Stimulated activated CD8-positive, alpha-beta memory T cell treated with anti-CD3 and anti-CD28 coated beads, Interleukin-15, amount 100 ng/mL, for 48 hours (primary cell): ENCODE measurements around the gene ASB6.
"Not testable (repeated sequence)": the region's sequence is repeated elsewhere in the genome, so short reads cannot be mapped to it uniquely, and the experiment has no call there.

ENCODE experiments used
- DNase-seq, 2 donors: peaks; one replicate each; pipeline ENCODE4 v3.0.0-alpha.2; 2020; ENCODE audit warnings: low read depth in 2 of 2

ASB6 gene

GRCh38 chr9:129667378-129667777, 25.4 kb upstream of the ASB6 start:
- no peak for DNase-seq

DNA sequence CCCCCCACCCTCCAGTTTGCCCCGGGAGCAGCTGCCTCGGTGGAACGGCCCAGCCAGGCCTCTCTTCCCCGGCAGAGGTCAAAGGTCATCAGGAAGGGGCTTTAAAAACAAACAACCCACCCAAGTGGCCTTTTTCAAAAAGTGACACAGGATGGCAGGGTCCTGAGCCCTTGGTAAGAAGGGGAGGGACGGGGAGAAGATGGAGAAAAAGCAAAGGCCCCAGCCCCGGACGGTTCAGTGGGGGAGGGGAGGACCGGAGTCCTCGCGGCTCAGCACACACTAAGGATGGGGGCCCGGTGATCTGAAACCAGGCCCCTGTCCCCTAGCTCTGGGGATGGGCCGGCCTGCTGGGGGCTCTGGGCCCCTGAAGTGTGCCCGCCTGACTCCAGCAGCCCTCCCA, 24.6 kb upstream of the ASB6 start:
- DNase-seq = no peak

- no peak for DNase-seq
These were observed 24.0 kb upstream of the ASB6 start for GRCh38 chr9:129665814-129666520.

- peak; percentile 12 to 32 for DNase-seq
These were observed 23.4 kb upstream of the ASB6 start, which contains the start of gene PRRX2 for GRCh38 chr9:129665389-129665775. Gene PRRX2, plus strand, starts transcription at chr9:129665647. Its CDS starts 221 bp downstream, at chr9:129665868.

- no peak for DNase-seq
These were observed 22.9 kb upstream of the ASB6 start for GRCh38 chr9:129664746-129665388.

GRCh38 chr9:129662239-129662638, 20.3 kb upstream of the ASB6 start:
- not testable (repeated sequence) for DNase-seq

DNA sequence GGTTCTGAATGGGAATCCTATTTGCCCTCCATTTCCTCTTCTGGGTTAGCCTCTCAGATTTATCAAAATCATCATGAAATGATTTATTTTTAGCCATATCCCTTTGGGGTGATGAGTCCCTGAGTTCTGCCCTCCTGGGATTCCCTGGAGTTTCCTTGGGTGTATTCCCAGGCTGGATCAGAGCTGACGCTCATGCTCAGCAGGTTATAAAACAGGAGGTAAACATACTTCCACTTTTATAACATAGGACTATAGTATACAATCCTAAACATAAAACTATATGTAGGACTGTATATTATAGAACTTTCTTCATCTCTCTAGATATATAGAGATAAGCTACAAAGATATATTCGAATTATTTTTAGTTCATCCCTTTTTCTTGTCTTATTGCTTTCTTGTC, 19.1 kb upstream of the ASB6 start:
- no peak for DNase-seq

GRCh38 chr9:129656795-129657390, 14.9 kb upstream of the ASB6 start:
- no peak for DNase-seq

GRCh38 chr9:129655696-129656095, 13.7 kb upstream of the ASB6 start:
- DNase-seq = no peak

GRCh38 chr9:129655154-129655553, 13.2 kb upstream of the ASB6 start:
- DNase-seq = no peak

GRCh38 chr9:129654554-129655040, 12.6 kb upstream of the ASB6 start:
- no peak for DNase-seq

DNA sequence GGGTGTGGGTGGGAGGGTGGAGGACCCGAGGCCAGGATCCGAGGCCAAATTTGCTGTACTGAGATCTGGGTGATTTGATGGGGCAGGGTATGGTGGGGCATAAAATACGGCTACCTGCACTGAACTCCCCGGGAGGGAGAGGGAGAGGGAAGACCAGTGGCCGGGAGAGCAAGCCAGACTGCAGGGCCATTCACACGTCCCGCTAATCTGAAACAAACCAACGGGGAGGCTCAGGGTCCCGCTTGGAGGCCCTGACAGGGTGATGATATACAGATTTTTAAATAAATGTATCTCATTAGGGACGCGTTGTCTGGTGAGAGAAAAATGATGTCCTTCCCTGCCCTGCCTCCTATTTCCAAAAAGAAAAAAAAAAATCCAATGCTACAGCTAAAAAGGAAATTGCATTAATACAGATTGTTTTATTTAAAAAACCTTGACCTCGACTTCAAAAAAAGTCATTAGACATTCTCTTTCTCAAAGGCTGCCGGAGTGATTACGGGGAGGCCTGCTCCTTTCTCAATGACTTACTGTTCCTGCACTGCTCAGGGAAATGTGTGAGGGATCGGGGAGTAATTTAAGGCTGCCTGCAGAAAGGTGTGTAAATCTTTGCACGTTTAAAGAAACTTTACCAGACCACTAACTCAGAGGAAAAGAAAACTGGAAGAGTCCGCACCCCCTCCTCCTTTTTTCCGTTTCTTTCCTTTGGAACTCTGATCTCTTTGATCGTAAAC, 12.0 kb upstream of the ASB6 start:
- DNase-seq = no peak

DNA sequence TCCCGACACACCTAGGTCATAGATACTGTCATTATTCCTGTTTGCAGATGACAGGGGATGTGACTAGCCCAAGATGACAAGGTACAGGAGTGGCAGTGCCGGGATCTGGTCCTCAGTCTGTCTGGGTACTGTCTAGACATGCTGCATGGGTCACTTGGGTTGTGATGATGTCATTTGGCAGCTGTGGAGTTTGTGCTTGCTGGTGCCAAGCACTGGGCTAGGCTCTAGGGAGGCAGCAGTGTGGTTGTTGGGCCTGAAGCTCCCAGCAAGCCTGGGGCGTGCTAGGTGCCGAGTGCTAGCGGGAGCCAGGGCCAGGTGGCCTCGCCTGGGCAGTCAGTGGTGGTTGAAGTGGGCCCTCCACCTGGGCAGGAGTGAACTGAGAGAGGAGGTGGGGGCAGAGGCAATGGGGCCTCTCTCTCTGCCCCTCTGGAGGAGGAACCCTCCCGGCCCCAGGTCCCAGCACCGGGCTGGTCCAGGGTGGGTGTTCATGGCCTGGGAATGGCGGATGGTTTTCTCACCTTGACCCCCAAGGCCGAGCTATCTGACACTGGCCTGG, 8.8 kb upstream of the ASB6 start:
- DNase-seq = no peak

- DNase-seq = no peak
These were observed 8.1 kb upstream of the ASB6 start for GRCh38 chr9:129649726-129650679.

GRCh38 chr9:129648764-129649115, 6.8 kb upstream of the ASB6 start:
- DNase-seq = no peak

- no peak for DNase-seq
These were observed 6.3 kb upstream of the ASB6 start for GRCh38 chr9:129648092-129648763.

GRCh38 chr9:129647635-129648034, 5.7 kb upstream of the ASB6 start:
- DNase-seq = no peak

- DNase-seq = no peak
These were observed 4.7 kb upstream of the ASB6 start for GRCh38 chr9:129646654-129647053.

GRCh38 chr9:129646252-129646651, 4.3 kb upstream of the ASB6 start:
- DNase-seq = no peak

DNA sequence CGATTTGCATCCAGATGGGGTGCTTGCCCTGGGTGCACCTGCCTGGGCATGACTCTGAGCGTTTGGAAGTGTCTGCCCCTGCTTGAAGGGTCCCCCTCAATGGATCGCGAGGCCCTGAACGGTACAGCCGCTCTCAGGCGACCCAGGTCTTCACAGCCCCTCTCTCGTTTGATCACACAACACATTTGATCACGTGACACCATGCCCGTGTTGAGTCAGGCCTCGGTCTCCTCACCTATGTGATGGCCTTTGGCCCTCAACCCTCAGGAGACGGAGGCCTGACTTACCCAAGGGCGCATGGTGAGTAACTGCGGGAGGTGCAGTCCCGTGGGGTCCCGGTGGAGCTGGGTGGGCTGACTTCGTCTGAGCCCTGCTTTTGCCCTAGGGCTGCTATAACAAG, 3.0 kb upstream of the ASB6 start:
- DNase-seq = no peak
